KOPT-K1 (cell line): ENCODE measurements around the gene RAP1GAP.

Experiments used
- H3K27ac ChIP-seq: fragments of 200-600 bp; sonication (generic); 2 replicates; pipeline ENCODE4 v1.5.1; 2016; ENCODE audit warnings: antibody characterized with exemption, mild to moderate bottlenecking, low read depth, low read length; ENCODE audit not compliant: poor library complexity, severe bottlenecking
- H3K36me3 ChIP-seq: fragments of 200-600 bp; sonication (generic); 2 replicates; pipeline ENCODE4 v1.5.1; 2017; ENCODE audit warnings: antibody characterized with exemption, mild to moderate bottlenecking, low read length, moderate library complexity; ENCODE audit not compliant: insufficient read depth
- H3K9me3 ChIP-seq: fragments of 200-600 bp; sonication (generic); 2 replicates; pipeline ENCODE4 v1.5.1; 2017; ENCODE audit warnings: antibody characterized with exemption, low read length, mild to moderate bottlenecking; ENCODE audit not compliant: insufficient read depth, poor library complexity, severe bottlenecking

RAP1GAP gene

GRCh38 chr1:21670059-21670881 is 1.1 kb upstream of the RAP1GAP start:
- no peaks in the 10 kb centered on the region for H3K9me3 ChIP-seq
- H3K27ac ChIP-seq = peak overlapping the region; percentile 29
- H3K36me3 ChIP-seq = no peaks in the 10 kb centered on the region

DNA sequence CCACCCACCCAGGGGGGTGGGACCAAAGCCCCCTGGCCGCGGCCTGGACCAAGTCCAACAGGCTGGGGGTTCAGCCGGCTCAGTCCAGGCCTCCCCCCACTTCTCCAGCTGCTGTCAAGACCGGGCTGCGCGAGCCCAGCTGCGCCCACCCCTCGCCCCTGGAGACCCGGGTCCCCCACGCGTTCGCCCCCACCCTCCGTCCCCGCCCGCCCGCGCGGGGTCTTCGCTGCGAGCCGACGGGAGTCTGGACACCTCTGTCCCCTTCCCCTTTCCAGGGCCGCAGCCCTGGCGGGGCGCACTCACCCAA is 253 bp downstream of the RAP1GAP start:
- H3K27ac ChIP-seq = no peak overlapping the region
- no peaks in the 10 kb centered on the region for H3K36me3 ChIP-seq
- no peaks in the 10 kb centered on the region for H3K9me3 ChIP-seq

DNA sequence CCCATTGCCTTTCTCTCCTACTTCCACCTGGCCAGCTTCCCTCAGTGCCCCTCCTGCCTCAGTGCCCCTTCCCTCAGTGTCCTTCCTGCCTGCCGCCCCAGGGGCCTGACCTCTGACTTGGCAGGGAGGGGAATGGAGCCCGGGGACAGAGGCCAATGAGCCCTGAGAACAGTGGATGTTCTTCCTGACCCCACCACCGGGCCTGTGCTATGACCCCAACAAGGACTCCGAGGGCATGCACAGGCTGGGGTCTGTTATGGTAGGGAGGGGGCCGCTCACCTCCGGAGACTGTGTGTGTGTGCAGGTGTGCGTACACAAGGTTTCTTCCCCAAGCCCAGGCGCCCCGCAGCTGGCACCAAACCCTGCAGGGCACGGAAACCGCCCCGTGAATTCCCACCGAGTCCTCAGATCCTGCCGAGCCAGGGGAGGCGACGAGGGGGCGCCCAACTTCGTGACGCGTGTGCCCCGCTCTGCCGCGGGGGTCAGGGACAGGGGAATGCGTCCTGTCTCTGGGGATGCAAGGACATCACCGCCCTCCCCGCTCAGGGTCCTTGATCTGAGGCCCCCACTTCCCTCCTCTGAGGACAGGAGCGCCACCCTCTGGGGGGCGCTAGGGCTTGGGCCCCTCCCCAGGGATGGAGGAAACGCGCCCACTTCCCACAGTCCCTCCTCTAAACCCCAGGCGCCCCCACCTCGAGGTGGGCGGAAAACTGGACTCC is 766 bp downstream of the RAP1GAP start:
- Histone ChIP-seq H3K36me3 (no peaks in the 10 kb centered on the region), H3K27ac (no peak overlapping the region), H3K9me3 (no peaks in the 10 kb centered on the region)

DNA sequence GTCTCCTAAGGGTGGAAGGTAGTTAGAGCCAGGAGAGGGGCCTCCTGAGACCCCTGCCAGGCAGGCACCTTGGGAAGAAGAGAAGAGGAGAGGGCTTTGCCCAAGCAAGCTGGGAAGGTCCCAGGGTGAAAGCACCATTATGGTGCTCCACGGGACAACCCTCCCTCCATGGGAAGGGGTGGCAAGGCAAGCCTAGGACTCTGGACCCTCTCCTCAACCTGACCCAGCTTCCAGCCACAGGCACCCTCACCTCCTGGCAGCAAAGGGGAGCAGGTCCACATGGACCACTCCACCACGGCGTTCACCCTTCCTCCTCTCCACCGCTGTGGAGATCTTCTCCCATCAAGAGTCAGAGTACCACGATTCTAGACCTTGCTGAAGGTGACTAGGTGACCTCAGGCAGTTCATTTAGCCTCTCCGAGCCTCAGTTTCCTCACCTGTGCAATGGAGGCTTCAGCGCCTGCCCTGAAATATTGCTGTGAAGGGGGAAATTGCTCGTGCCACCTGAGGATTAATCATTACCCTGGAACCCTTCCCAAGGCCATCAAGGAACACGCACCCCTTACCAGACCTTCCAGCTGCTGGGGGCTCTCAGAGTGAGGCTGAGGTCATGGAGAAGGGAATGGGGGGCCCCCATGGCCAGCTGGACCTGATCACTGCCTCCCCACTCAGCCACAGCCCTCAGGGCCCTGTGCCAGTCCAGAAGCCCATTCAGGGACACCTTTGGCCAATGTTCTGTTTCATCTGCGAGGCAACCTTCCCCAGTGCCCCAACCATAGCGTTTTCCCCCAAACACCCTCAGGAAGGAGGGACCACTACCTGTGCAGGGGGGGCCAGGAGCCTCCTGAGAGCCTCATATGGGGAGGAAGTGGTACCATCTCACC is 1.6 kb downstream of the RAP1GAP start:
- Histone ChIP-seq H3K27ac (peak overlapping the region; percentile 39), H3K36me3 (no peaks in the 10 kb centered on the region), H3K9me3 (no peaks in the 10 kb centered on the region)

GRCh38 chr1:21666576-21667320 is 2.4 kb downstream of the RAP1GAP start:
- H3K36me3 ChIP-seq = no peaks in the 10 kb centered on the region
- H3K9me3 ChIP-seq = no peaks in the 10 kb centered on the region
- H3K27ac ChIP-seq = peak overlapping the region; percentile 39

GRCh38 chr1:21665711-21666575 is 3.2 kb downstream of the RAP1GAP start:
- H3K9me3 ChIP-seq = no peaks in the 10 kb centered on the region
- peak overlapping the region; percentile 39 for H3K27ac ChIP-seq

DNA sequence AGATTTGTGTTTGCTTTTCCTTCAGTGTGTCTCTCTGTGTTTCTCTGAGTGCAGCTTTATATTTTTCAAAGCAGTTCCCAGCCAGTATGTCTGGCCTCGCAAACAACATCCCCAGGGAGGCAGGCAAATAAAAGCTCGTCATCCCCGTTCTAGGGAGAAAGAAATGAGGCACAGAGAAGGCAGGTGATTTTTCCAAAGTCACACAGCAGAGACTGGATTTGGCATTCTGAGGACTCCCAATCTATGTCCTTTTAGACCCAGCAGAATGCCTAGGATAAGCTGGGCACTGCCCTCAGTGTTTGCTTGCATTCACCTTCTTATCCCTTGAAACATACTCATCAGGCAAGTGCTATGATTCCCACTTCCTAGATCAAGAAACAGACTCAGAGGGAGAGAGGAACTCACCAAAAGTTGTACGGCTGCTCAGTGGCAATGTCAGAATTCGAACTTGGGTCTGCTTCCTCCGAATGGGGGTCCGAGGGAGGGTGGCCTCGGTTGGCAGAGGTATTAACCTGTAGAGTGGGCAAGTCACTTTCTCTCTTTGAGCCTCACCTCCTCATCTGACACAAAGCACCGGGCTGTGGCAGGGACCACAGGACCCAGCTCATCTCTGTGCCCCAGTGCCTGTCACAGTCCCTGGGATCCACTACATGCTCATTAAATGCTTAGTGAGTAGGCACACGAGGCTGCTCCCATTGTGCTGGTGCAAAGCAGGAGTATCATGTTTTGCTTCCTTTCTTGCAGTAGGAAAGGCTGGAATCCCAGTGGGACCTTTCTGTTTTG is 4.2 kb downstream of the RAP1GAP start:
- Histone ChIP-seq H3K36me3 (no peaks in the 10 kb centered on the region), H3K27ac (no peak overlapping the region), H3K9me3 (no peaks in the 10 kb centered on the region)

More at GRCh38 chr1:21665711-21666575, 3.2 kb downstream of the RAP1GAP start:
- no peaks in the 10 kb centered on the region for H3K36me3 ChIP-seq

DNA sequence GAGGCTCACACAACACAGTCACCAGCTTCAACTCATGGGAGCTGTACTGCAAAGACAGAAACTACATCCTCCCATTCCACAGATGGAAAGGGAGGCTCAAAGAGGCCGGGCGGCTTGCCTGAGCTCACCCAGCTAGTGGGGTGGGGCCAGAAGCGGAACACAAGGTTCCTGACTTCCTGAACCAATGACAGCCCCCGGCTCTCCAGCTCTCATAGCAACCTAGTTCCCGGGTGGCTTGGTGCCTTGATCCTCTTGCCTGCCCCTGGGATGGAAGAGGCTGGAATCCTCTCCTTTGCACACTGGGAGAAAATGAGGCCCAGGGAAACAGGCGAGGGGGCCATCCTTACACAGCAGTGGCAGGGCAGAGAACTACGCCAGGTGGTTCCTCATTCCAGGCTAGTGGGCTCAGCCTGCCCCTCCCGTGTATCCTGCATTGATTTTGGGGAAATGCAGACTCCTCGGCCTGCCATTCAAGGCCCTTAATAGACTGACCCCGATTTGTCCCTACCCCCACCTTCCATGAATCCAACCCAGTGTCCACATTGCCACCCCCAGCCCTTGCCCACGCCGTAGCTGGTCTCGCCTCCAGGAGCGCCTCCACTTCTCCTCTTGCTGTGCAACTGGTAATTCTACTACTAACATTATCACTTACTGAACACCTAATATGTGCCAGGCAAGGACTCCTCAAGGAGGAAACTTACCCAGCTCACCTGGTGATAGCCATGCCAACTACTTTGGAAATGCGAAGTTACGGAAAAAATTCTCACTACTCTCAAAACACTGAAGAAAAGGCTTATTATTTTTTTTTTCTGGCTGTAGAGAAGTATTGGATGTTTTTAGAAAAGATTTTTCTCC is 5.0 kb downstream of the RAP1GAP start:
- H3K9me3 ChIP-seq = no peaks in the 10 kb centered on the region
- no peak overlapping the region for H3K27ac ChIP-seq

GRCh38 chr1:21663248-21663950 is 5.8 kb downstream of the RAP1GAP start:
- no peaks in the 10 kb centered on the region for H3K36me3 ChIP-seq
- H3K27ac ChIP-seq = no peak overlapping the region
- no peaks in the 10 kb centered on the region for H3K9me3 ChIP-seq

More for the DNA sequence above, 5.0 kb downstream of the RAP1GAP start:
- H3K36me3 ChIP-seq = no peaks in the 10 kb centered on the region

DNA sequence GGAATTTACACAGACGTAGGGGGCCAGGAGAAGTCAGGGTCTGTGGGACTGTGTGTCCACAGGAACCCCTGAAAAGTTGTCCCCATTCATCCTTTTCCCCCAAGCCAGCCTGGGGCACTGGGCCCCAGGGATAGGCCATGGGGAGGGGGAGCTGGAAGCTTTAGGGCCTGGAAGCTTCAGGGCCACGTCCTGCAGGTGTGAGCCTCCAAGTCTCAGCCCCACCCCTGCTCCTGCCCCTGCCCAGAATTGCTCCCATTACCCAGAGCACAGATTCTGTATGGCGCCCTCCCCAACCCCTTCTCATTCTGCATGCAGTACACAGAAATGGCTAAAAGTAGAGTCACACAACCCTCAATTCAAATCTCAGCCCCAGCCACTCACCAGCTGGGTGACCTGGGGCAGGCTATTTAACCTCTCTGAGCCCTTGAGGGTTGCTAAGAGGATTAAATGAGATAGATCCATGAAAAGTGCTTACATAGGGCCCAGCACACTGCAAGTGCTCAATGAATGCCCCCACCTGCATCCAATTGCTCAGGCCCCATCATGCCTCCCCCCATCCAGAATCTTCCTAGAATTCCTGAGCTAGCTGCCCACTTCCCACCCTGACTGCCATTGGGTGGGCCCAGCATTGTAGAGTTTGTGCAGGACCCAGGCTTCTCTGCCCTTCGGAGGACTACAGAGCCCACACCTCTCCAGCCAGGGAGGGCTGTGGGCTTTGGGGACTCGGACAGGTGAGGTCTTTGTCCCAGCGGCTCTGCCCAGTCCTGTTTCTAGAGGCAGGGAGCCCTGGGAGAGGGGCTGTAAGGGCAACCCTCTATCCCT is 6.5 kb downstream of the RAP1GAP start:
- Histone ChIP-seq H3K27ac (no peak overlapping the region), H3K9me3 (no peaks in the 10 kb centered on the region), H3K36me3 (no peaks in the 10 kb centered on the region)

GRCh38 chr1:21661886-21662285 is 7.3 kb downstream of the RAP1GAP start:
- H3K9me3 ChIP-seq = no peaks in the 10 kb centered on the region
- no peaks in the 10 kb centered on the region for H3K36me3 ChIP-seq
- H3K27ac ChIP-seq = no peak overlapping the region
